IMR-90 (cell line): Measurements from ENCODE around the gene CDC5L.

Experiments
- BHLHE40 ChIP-seq: fragments of 150-350 bp; IDR thresholded peaks from 2 replicates; pipeline ENCODE4 v1.6.1; 2016; ENCODE audit warnings: mild to moderate bottlenecking, low read depth, low read length
- CEBPB ChIP-seq: IDR thresholded peaks from 2 replicates; pipeline ENCODE4 v1.6.1; 2012; ENCODE audit warnings: low read depth, low read length, improper control_type of control experiment
- CTCF ChIP-seq: conservative IDR thresholded peaks from 2 replicates; pipeline ENCODE4 v1.5.1; 2012; ENCODE audit warnings: mild to moderate bottlenecking, low read depth, low read length, improper control_type of control experiment
- MAFK ChIP-seq: IDR thresholded peaks from 2 replicates; pipeline ENCODE4 v1.6.1; 2012; ENCODE audit warnings: low read depth, low read length, improper control_type of control experiment
- MXI1 ChIP-seq: IDR thresholded peaks from 2 replicates; pipeline ENCODE4 v1.6.1; 2012; ENCODE audit warnings: low read depth, mild to moderate bottlenecking, low read length, moderate library complexity, borderline replicate concordance
- POLR2A ChIP-seq: IDR thresholded peaks from 2 replicates; pipeline ENCODE4 v1.6.1; 2012; ENCODE audit warnings: mild to moderate bottlenecking, low read depth, low read length

GRCh38 chr6:44400572-44400971, 13.1 kb downstream of the CDC5L start:
- TF ChIP-seq CTCF (no peak), POLR2A (no peak), MAFK (no peak), BHLHE40 (no peak), MXI1 (no peak), CEBPB (no peak)
